HG03280 (cell line): ENCODE measurements around the gene FFAR3.
"Not testable (repeated sequence)": the region's sequence is repeated elsewhere in the genome, so short reads cannot be mapped to it uniquely, and the experiment has no call there.

Source experiments
- ATAC-seq: cut with Tn5 transposase; IDR thresholded peaks from one replicate; pipeline ENCODE4 v1.9.1; 2021; ENCODE audit warnings: mild to moderate bottlenecking, moderate library complexity; ENCODE audit not compliant: unreplicated experiment

Gene FFAR3

GRCh38 chr19:35349614-35350521 is 8.4 kb upstream of the FFAR3 start:
- no peak for ATAC-seq

GRCh38 chr19:35350591-35350990 is 7.7 kb upstream of the FFAR3 start:
- ATAC-seq = no peak

GRCh38 chr19:35351411-35352176 is 6.7 kb upstream of the FFAR3 start:
- no peak for ATAC-seq

GRCh38 chr19:35352177-35352447 is 6.1 kb upstream of the FFAR3 start:
- ATAC-seq = no peak

- no peak for ATAC-seq
Measured at GRCh38 chr19:35352448-35353304, 5.6 kb upstream of the FFAR3 start.

- no peak for ATAC-seq
Measured at GRCh38 chr19:35353635-35354034, 4.6 kb upstream of the FFAR3 start.

- ATAC-seq = no peak
Measured at GRCh38 chr19:35354898-35355297, 3.4 kb upstream of the FFAR3 start.

GRCh38 chr19:35355791-35356460 is 2.3 kb upstream of the FFAR3 start:
- no peak for ATAC-seq

- ATAC-seq = not testable (repeated sequence)
Measured at GRCh38 chr19:35358834-35359233, 574 bp downstream of the FFAR3 start.

- ATAC-seq = not testable (repeated sequence)
Measured at GRCh38 chr19:35359395-35359794, 1.1 kb downstream of the FFAR3 start.

GRCh38 chr19:35360081-35360480 is 1.8 kb downstream of the FFAR3 start:
- not testable (repeated sequence) for ATAC-seq

- ATAC-seq = no peak
Measured at GRCh38 chr19:35360880-35361420, 2.7 kb downstream of the FFAR3 start.

GRCh38 chr19:35362261-35363000 is 4.2 kb downstream of the FFAR3 start:
- ATAC-seq = no peak

GRCh38 chr19:35363001-35363590 is 4.8 kb downstream of the FFAR3 start:
- ATAC-seq = no peak

GRCh38 chr19:35363711-35364425 is 5.6 kb downstream of the FFAR3 start:
- ATAC-seq = no peak

- no peak for ATAC-seq
Measured at GRCh38 chr19:35365303-35365702, 7.0 kb downstream of the FFAR3 start.

- ATAC-seq = no peak
Measured at GRCh38 chr19:35368378-35368777, 10.1 kb downstream of the FFAR3 start.

GRCh38 chr19:35369522-35369921 is 11.3 kb downstream of the FFAR3 start:
- ATAC-seq = no peak

GRCh38 chr19:35370722-35371121 is 12.5 kb downstream of the FFAR3 start, which contains the start of gene GPR42:
Gene GPR42 (plus strand): TSS chr19:35371068. CDS start chr19:35371360, 292 bp downstream.
- ATAC-seq = no peak
